T-cell (primary cell): ENCODE results near the gene PTPN18. TPM values are rescaled to one million over a fixed set of nuclear protein-coding genes. Genes with fewer than 3 reads are reported as not detected.
A peak's percentile ranks its signal among the peaks of the same experiment; 100 is the strongest.

Experiments used
- ATAC-seq, 4 experiments: fragments of 200-7000 bp in 3 of 4; fragments of 150-1000 bp in 1 of 4; cut with Tn5 transposase; replicated peaks in 1 of 4; 1 replicate in 3 of 4; 2 replicates in 1 of 4; pipeline ENCODE4 v1.10.0; 2021; ENCODE audit warnings: moderate library complexity in 3 of 4, mild to moderate bottlenecking in 2 of 4, moderate number of reproducible peaks in 1 of 4
- CTCF ChIA-PET, 2 donors: fragments of 300-600 bp; sonication (Branson Sonifier 250); formaldehyde crosslinking; loops; one replicate each; lab custom pipeline; 2022; ENCODE audit warnings: antibody characterized with exemption in 2 of 2; lab: Charles Lee
- POLR2A ChIA-PET, 2 donors: fragments of 300-600 bp; sonication (Branson Sonifier 250); formaldehyde crosslinking; loops; one replicate each; lab custom pipeline; 2022; ENCODE audit warnings: antibody characterized with exemption in 2 of 2; lab: Charles Lee
- DNase-seq, 35 experiments: peaks; one replicate each; pipeline versions ENCODE4 v3.0.0 to v3.0.0-alpha.2; 2013 to 2023
- H3K27ac ChIP-seq: one replicate; pipeline ENCODE4 v1.5.1; 2013; ENCODE audit warnings: low read length
- H3K27me3 ChIP-seq, 2 experiments: replicated peaks in 1 of 2; 1 replicate in 1 of 2; 2 replicates in 1 of 2; pipeline versions ENCODE4 v1.6.1 to v1.7.0; 2013; ENCODE audit warnings: low read length in 1 of 2, mixed read lengths in 1 of 2; ENCODE audit not compliant: control insufficient read depth in 2 of 2, insufficient read depth in 2 of 2; ENCODE audit errors: extremely low read depth in 1 of 2
- H3K36me3 ChIP-seq, 2 donors: 1 replicate in 1 of 2; 2 replicates in 1 of 2; pipeline versions ENCODE4 v1.6.1 to v1.7.0; 2013; ENCODE audit warnings: low read length in 1 of 2; ENCODE audit not compliant: control insufficient read depth in 2 of 2, insufficient read depth in 1 of 2; ENCODE audit errors: extremely low read depth in 1 of 2
- H3K4me1 ChIP-seq, 2 experiments: 1 replicate in 1 of 2; 2 replicates in 1 of 2; pipeline versions ENCODE4 v1.6.1 to v1.7.0; 2013; ENCODE audit warnings: low read length in 2 of 2, mixed read lengths in 1 of 2; ENCODE audit not compliant: insufficient read depth in 2 of 2, control insufficient read depth in 1 of 2; ENCODE audit errors: extremely low read depth in 1 of 2
- H3K4me3 ChIP-seq, 2 donors: 1 replicate in 1 of 2; 2 replicates in 1 of 2; pipeline versions ENCODE4 v1.5.1 to v1.7.0; 2013; ENCODE audit warnings: mild to moderate bottlenecking in 2 of 2, low read length in 1 of 2, moderate library complexity in 1 of 2; ENCODE audit not compliant: control insufficient read depth in 1 of 2; ENCODE audit errors: extremely low read depth in 1 of 2
- H3K9me3 ChIP-seq: 2 replicates; pipeline ENCODE4 v1.7.0; 2013
- H3K27ac Mint-ChIP-seq, 2 donors: one replicate each; pipeline ENCODE4 v1.8.0; 2020 to 2021; ENCODE audit warnings: mild to moderate bottlenecking in 2 of 2, mixed read lengths in 2 of 2
- H3K27me3 Mint-ChIP-seq, 2 donors: one replicate each; pipeline ENCODE4 v1.8.0; 2021 to 2022; ENCODE audit warnings: mixed read lengths in 2 of 2
- H3K36me3 Mint-ChIP-seq: one replicate; pipeline ENCODE4 v1.8.0; 2021; ENCODE audit warnings: mixed read lengths
- H3K4me1 Mint-ChIP-seq, 3 donors: one replicate each; pipeline ENCODE4 v1.8.0; 2020 to 2022; ENCODE audit warnings: mixed read lengths in 3 of 3, mild to moderate bottlenecking in 1 of 3
- H3K4me3 Mint-ChIP-seq, 3 donors: one replicate each; pipeline ENCODE4 v1.8.0; 2020 to 2022; ENCODE audit warnings: mild to moderate bottlenecking in 3 of 3, mixed read lengths in 3 of 3, moderate library complexity in 3 of 3
- H3K9me3 Mint-ChIP-seq, 3 donors: one replicate each; pipeline ENCODE4 v1.8.0; 2020 to 2022; ENCODE audit warnings: mixed read lengths in 3 of 3
- WGBS: methylation state at CpG from one replicate; pipeline ENCODE4 v1.1.5; 2013; ENCODE audit warnings: missing lambda C conversion rate; ENCODE audit not compliant: insufficient coverage; 5-methylcytosine and 5-hydroxymethylcytosine counted together
- total RNA-seq, 35 experiments: library from RNA in 6 of 35; stranded (reverse) in 6 of 35; fragments of 120-200 nt in 1 of 35; gene quantifications; one replicate each; pipeline versions ENCODE4 v1.2.1 to v1.2.4 and lab custom pipeline; 2013 to 2026

Gene PTPN18, protein sequence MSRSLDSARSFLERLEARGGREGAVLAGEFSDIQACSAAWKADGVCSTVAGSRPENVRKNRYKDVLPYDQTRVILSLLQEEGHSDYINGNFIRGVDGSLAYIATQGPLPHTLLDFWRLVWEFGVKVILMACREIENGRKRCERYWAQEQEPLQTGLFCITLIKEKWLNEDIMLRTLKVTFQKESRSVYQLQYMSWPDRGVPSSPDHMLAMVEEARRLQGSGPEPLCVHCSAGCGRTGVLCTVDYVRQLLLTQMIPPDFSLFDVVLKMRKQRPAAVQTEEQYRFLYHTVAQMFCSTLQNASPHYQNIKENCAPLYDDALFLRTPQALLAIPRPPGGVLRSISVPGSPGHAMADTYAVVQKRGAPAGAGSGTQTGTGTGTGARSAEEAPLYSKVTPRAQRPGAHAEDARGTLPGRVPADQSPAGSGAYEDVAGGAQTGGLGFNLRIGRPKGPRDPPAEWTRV
- total RNA-seq (10 to 100 TPM; 42.3 to 67.6 (median 58.2) TPM), total RNA-seq (lab: John Stamatoyannopoulos, UW) (11.2 to 53.8 (median 36.0) reads per million in 29 experiments)
- 40.7 TPM for total RNA-seq (2013)

DNA sequence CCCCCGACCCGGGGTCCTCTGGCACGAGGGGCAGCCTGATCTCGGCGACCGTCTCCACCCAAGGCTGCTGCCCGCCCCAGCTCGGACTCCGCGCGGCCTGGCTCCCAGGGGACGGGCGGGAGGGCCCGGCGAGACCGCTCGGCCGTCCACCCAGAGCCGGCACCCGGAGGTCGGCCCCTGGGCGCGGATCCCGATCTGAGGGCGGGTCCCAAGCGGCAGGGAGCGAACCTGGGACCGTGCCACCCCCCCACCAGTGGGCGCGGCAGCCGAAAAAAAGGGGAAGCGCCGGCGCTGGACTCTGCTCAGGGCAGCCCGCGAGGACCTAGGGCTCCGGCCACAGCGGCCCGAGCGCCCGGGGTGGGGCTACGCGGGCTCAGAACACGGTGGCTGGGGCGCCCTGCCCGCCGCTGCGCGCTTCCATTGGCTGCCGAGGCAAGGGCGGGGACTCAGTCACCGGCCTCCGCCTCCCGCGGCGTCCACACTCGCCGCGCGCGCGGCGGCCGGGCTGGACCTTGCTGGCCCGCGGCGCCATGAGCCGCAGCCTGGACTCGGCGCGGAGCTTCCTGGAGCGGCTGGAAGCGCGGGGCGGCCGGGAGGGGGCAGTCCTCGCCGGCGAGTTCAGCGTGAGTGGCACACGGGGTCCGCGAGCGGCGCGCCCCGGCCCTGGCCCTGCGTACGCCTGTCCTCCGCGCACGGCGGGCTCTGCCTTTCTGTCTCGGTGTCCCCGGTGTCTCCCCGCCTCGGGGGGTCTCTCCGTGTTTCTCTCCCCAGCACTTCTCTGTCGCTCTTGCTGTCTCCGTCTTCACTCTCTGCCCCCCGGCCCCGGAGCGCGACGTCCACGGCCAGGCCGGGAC, at the start of gene PTPN18:
PTPN18 (plus strand) TSS at position 479 of the 854 bp plus-strand sequence; CDS start at position 531, 52 bp downstream.
- H3K27ac ChIP-seq: no peak within 1 kb of the TSS
- Mint-ChIP-seq H3K4me1 (peaks cover 8 to 14% (median 12%) of the 10 kb centered on the region in 3 donors), H3K4me3 (peak within 1 kb of the TSS; percentile 74 to 83 (median 76)), H3K27me3 (no peaks in the 10 kb centered on the region), H3K9me3 (no peaks in the 10 kb centered on the region), H3K36me3 (no peaks in the 10 kb centered on the region), H3K27ac (no peak within 1 kb of the TSS)
- H3K9me3 ChIP-seq: no peaks in the 10 kb centered on the region
- CTCF ChIA-PET: interaction anchor here in 1 of 2 donors (1.4 to 1.5 kb wide), 3 partner anchors 13 to 20 kb away, joined by 3 to 4 read pairs (median 4); partner anchors contain the start of gene IMP4
- ATAC-seq: peak; percentile 89 to 94 (median 90)
- peak in 33 of 35 experiments; percentile 23 to 72 (median 47) for DNase-seq
- no peaks in the 10 kb centered on the region for H3K36me3 ChIP-seq
- peaks cover 0 to 6% of the 10 kb centered on the region in 2 experiments for H3K27me3 ChIP-seq
- under 1% methylated on average over 107 of the region's 107 CpGs for whole genome bisulfite sequencing
- peaks cover 0 to 19% of the 10 kb centered on the region in 2 experiments for H3K4me1 ChIP-seq
- POLR2A ChIA-PET: no interaction called here
- H3K4me3 ChIP-seq: peak within 1 kb of the TSS; percentile 60 to 68

DNA sequence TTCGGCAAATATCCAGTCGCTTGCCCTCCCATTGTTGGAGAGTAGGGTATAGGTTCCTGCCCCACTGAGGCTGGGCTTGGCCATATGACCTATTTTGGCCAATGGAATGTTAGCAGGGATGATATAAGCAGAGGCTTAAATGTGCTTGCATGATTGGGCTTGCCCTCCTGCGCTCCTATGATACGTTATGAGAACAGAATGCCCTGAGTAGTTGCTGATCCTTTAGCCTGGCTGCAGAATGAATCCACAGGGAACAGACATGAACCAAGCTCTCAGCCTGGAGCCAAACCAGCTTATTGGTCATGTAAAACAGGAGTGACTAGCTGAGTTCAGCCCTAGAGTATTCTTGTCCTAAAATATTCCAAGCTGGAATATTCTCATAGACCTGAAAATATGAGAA, 48.0 kb upstream of the PTPN18 start:
- Histone ChIP-seq H3K36me3 (no peaks in the 10 kb centered on the region), H3K27ac (no peak overlapping the region), H3K4me1 (no peaks in the 10 kb centered on the region), H3K27me3 (peaks cover 2 to 3% of the 10 kb centered on the region in 2 experiments), H3K9me3 (no peaks in the 10 kb centered on the region), H3K4me3 (no peak overlapping the region)
- WGBS: 79% methylated on average over 4 of the region's 4 CpGs
- Mint-ChIP-seq H3K27ac (no peak overlapping the region), H3K4me3 (no peak overlapping the region), H3K9me3 (no peaks in the 10 kb centered on the region), H3K36me3 (no peaks in the 10 kb centered on the region), H3K27me3 (peaks cover 3 to 6% of the 10 kb centered on the region in 2 donors), H3K4me1 (no peaks in the 10 kb centered on the region)
- ATAC-seq: no peak
- ChIA-PET CTCF (no interaction called here), POLR2A (no interaction called here)
- DNase-seq: no peak

DNA sequence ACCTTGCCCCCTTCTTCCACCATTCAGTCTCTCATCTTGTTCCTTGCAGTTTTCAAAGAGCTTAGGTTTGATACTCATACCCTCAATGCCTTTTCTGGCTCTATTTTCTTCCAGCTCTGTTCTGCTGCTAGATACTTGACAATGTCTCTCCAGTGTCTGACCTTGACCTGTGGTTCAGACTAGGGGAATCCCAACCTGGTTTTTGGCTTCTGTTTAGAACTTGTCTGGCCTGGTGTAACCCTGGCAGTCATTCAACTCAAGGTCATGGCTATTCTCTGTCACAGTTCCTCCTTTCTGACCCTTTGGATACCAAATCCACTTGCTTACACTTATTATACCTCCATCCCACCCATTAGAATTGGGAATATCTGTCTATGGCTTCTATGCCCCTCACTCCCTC, 45.0 kb upstream of the PTPN18 start:
- Mint-ChIP-seq H3K27ac (no peak overlapping the region), H3K27me3 (peaks cover 3 to 14% of the 10 kb centered on the region in 2 donors), H3K4me3 (no peak overlapping the region), H3K9me3 (no peaks in the 10 kb centered on the region), H3K36me3 (no peaks in the 10 kb centered on the region), H3K4me1 (no peaks in the 10 kb centered on the region)
- no peak overlapping the region for H3K27ac ChIP-seq
- H3K4me3 ChIP-seq: no peak overlapping the region
- ATAC-seq: no peak
- peaks cover 2 to 23% of the 10 kb centered on the region in 2 experiments for H3K27me3 ChIP-seq
- no peak for DNase-seq
- H3K9me3 ChIP-seq: no peaks in the 10 kb centered on the region
- ChIA-PET POLR2A (no interaction called here), CTCF (no interaction called here)
- H3K4me1 ChIP-seq: no peaks in the 10 kb centered on the region
- H3K36me3 ChIP-seq: no peaks in the 10 kb centered on the region

DNA sequence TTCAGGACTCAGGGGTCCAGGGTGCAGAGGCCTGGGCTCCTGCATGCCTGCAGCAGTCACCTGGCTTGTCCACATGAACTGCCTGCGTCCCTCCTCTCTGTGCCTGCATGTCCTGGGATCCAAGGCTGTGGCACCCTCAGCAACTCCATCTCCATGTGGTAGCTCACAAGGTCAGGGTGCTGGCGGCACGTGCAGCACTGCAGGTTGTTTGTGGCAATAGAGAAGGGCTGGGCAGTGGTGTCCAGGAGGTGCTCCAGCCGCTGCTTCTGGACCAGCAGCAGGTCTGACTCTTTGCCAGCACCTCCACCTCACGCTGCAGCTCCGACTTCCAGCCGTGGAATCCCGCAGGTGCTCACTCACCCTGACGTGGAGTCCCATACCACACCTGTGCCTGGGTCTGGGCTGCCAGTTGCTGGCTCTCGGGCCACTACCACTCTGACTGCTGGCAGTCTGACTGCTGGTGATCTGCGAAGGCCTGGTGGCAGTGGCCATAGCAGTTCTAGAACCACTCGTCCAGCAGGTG, 42.0 kb upstream of the PTPN18 start:
- Mint-ChIP-seq H3K27me3 (peaks cover 0 to 15% of the 10 kb centered on the region in 2 donors), H3K4me1 (no peaks in the 10 kb centered on the region), H3K9me3 (no peaks in the 10 kb centered on the region), H3K4me3 (no peak overlapping the region), H3K27ac (no peak overlapping the region), H3K36me3 (no peaks in the 10 kb centered on the region)
- Histone ChIP-seq H3K36me3 (no peaks in the 10 kb centered on the region), H3K27me3 (peaks cover 0 to 39% of the 10 kb centered on the region in 2 experiments), H3K4me3 (no peak overlapping the region), H3K27ac (no peak overlapping the region), H3K4me1 (no peaks in the 10 kb centered on the region), H3K9me3 (no peaks in the 10 kb centered on the region)
- POLR2A ChIA-PET: no interaction called here
- CTCF ChIA-PET: no interaction called here
- no peak for DNase-seq
- 69% methylated on average over 9 of the region's 12 CpGs for WGBS
- no peak for ATAC-seq

DNA sequence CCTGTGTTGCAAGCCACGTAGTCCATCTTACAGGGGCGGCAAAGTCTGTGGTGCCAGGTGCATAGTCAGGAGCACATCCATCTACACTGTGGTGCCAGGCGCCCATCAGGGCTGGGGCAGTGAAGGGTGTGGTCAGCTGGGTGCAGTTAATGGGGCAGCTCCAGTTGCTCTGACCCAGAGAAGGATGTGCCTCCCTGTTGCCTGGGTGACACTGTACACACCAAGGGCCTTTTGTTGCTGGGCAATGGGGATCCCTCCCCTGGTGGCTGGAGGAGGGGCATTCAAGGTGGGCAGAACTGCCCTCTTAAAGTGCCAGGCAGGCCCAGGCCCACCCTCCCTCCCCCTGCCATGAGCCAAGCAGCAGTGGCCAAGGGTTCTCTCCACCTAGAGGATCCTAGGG, 41.5 kb upstream of the PTPN18 start:
- H3K36me3 ChIP-seq: no peaks in the 10 kb centered on the region
- CTCF ChIA-PET: no interaction called here
- no peaks in the 10 kb centered on the region for H3K36me3 Mint-ChIP-seq
- no peak overlapping the region for H3K27ac ChIP-seq
- no peak overlapping the region for H3K27ac Mint-ChIP-seq
- H3K27me3 Mint-ChIP-seq: peaks cover 0 to 17% of the 10 kb centered on the region in 2 donors
- no peak for DNase-seq
- H3K27me3 ChIP-seq: peaks cover 0 to 44% of the 10 kb centered on the region in 2 experiments
- no peaks in the 10 kb centered on the region for H3K9me3 ChIP-seq
- H3K4me1 ChIP-seq: no peaks in the 10 kb centered on the region
- ATAC-seq: no peak
- H3K4me3 ChIP-seq: no peak overlapping the region
- H3K9me3 Mint-ChIP-seq: no peaks in the 10 kb centered on the region
- POLR2A ChIA-PET: interaction anchor here in 1 of 2 donors (0.6 kb wide), 1 partner anchor 34 kb away, joined by 4 read pairs; no protein-coding TSS in a partner anchor
- no peaks in the 10 kb centered on the region for H3K4me1 Mint-ChIP-seq
- 91% methylated on average over 3 of the region's 3 CpGs for WGBS
- no peak overlapping the region for H3K4me3 Mint-ChIP-seq

DNA sequence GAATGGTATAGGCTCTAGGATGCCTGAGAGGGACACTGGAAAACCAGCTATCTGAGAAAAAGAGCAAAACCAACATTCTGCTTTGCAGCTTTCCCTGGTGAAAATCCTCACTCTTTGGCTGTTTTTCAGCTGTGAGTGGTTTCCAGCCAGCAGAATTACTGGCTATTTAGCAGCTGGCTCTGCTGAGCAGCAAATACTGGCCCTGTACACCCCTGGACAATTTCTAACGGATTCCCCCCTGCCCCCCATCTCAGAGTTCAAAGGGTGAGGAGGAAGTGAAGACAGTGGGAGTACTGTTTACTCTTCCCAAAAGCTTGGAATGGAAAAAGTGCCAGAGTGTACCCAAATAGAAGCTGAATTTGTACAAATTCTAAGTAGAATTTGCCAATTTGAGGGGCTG, 39.3 kb upstream of the PTPN18 start:
- Histone ChIP-seq H3K4me3 (no peak overlapping the region), H3K4me1 (no peaks in the 10 kb centered on the region), H3K9me3 (no peaks in the 10 kb centered on the region), H3K36me3 (no peaks in the 10 kb centered on the region), H3K27ac (no peak overlapping the region), H3K27me3 (peaks cover 2 to 44% of the 10 kb centered on the region in 2 experiments)
- no peak for ATAC-seq
- H3K36me3 Mint-ChIP-seq: no peaks in the 10 kb centered on the region
- ChIA-PET POLR2A (interaction anchor here in 1 of 2 donors (0.7 kb wide), 1 partner anchor 396 kb away, joined by 3 read pairs; no protein-coding TSS in a partner anchor), CTCF (no interaction called here)
- DNase-seq: no peak
- no peaks in the 10 kb centered on the region for H3K9me3 Mint-ChIP-seq
- H3K27ac Mint-ChIP-seq: no peak overlapping the region
- no peaks in the 10 kb centered on the region for H3K4me1 Mint-ChIP-seq
- H3K27me3 Mint-ChIP-seq: peaks cover 0 to 23% of the 10 kb centered on the region in 2 donors
- no peak overlapping the region for H3K4me3 Mint-ChIP-seq
- no CpG with 5 or more reads among the region's 1 CpG for WGBS
